Common myeloid progenitor, CD34-positive (primary cell): ENCODE data around the gene LMO2. TPM values are rescaled to one million over a fixed set of nuclear protein-coding genes. Genes with fewer than 3 reads are reported as not detected.

ENCODE experiments used
- CTCF ChIA-PET: fragments of 350-600 bp; sonication (Branson Sonifier 250); formaldehyde crosslinking; loops from one replicate; lab custom pipeline; 2021; ENCODE audit warnings: antibody characterized with exemption; lab: Charles Lee
- POLR2A ChIA-PET: fragments of 350-600 bp; sonication (Branson Sonifier 250); formaldehyde crosslinking; loops from one replicate; lab custom pipeline; 2021; ENCODE audit warnings: antibody characterized with exemption; lab: Charles Lee
- DNase-seq, 3 donors: peaks; one replicate each; pipeline versions ENCODE4 v3.0.0 to v3.0.0-alpha.2; 2013
- H3K27ac ChIP-seq, 2 experiments: 1 replicate in 1 of 2; 2 replicates in 1 of 2; pipeline ENCODE4 v1.7.0; 2013; ENCODE audit warnings: inconsistent platforms in 2 of 2, low read length in 2 of 2, mild to moderate bottlenecking in 2 of 2, low read depth in 1 of 2, moderate library complexity in 1 of 2; ENCODE audit not compliant: severe bottlenecking in 2 of 2, insufficient read depth in 1 of 2, poor library complexity in 1 of 2
- H3K27me3 ChIP-seq, 5 experiments: replicated peaks in 2 of 5; 1 replicate in 3 of 5; 2 replicates in 2 of 5; pipeline versions ENCODE4 v1.6.1 to v1.7.0; 2013; ENCODE audit warnings: low read length in 4 of 5, mild to moderate bottlenecking in 2 of 5, moderate library complexity in 2 of 5, inconsistent platforms in 1 of 5; ENCODE audit not compliant: insufficient read depth in 5 of 5, control insufficient read depth in 4 of 5
- H3K36me3 ChIP-seq, 4 experiments: 1 replicate in 2 of 4; 2 replicates in 2 of 4; pipeline versions ENCODE4 v1.6.1 to v1.7.0; 2013; ENCODE audit warnings: low read length in 3 of 4, control low read depth in 1 of 4, mild to moderate bottlenecking in 1 of 4; ENCODE audit not compliant: control insufficient read depth in 4 of 4, insufficient read depth in 4 of 4
- H3K4me1 ChIP-seq, 4 experiments: 1 replicate in 3 of 4; 2 replicates in 1 of 4; pipeline versions ENCODE4 v1.6.1 to v1.7.1; 2013; ENCODE audit warnings: low read length in 3 of 4, mild to moderate bottlenecking in 3 of 4, control low read depth in 1 of 4, inconsistent platforms in 1 of 4, moderate library complexity in 1 of 4; ENCODE audit not compliant: control insufficient read depth in 4 of 4, insufficient read depth in 4 of 4; ENCODE audit errors: control extremely low read depth in 1 of 4
- H3K4me3 ChIP-seq, 7 experiments: 1 replicate in 4 of 7; 2 replicates in 3 of 7; pipeline versions ENCODE4 v1.5.1 to v1.7.0; 2013; ENCODE audit warnings: mild to moderate bottlenecking in 7 of 7, low read length in 6 of 7, moderate library complexity in 6 of 7, inconsistent platforms in 2 of 7, low read depth in 2 of 7, control low read depth in 1 of 7; ENCODE audit not compliant: insufficient read depth in 4 of 7, control insufficient read depth in 1 of 7; ENCODE audit errors: extremely low read depth in 1 of 7
- H3K9me3 ChIP-seq, 5 experiments: 1 replicate in 4 of 5; 2 replicates in 1 of 5; pipeline versions ENCODE4 v1.6.1 to v1.7.1; 2013; ENCODE audit warnings: low read length in 4 of 5, mild to moderate bottlenecking in 2 of 5, inconsistent platforms in 1 of 5, low read depth in 1 of 5, moderate library complexity in 1 of 5; ENCODE audit not compliant: control insufficient read depth in 4 of 5, insufficient read depth in 2 of 5; ENCODE audit errors: control extremely low read depth in 1 of 5
- WGBS: methylation state at CpG from one replicate; pipeline ENCODE4 v1.1.5; 2013; ENCODE audit not compliant: insufficient coverage; 5-methylcytosine and 5-hydroxymethylcytosine counted together
- polyA plus RNA-seq: library from polyadenylated mRNA; unstranded; fragments of 120-200 nt; gene quantifications from one replicate; pipeline ENCODE4 v1.2.1, GENCODE V29; 2013

LMO2 gene
- 229 TPM for polyA plus RNA-seq

DNA sequence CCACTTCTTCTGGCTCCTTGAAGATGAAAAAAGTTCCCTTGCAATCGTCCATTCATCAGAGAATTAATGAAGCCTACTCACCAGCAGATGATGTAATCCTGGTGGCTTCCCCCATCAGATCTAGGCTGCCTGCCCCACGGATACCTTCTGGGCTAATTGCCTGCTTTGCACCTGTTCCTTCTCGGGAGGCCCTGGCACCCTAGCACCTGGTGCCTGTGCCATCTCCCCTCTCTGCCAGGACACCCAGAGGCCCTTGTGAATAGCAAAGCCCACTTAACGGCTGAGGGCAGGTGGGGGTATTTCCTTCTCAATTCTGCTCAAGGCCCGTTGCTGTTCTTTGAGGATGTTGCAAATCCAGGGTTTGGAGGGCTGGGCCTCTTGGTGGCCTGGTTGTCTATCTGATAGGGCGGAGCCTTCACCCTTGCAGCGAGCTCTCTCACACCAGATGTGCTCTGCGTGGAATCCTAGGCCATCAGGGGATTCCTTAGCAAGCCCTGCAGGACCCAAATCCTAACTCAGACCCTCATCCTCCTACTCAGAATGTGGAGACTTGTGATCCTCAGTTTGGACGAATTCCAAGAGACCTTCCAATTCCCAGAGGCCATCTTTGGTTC lies at the start of gene LMO2:
Gene LMO2, minus strand, starts transcription at position 363 of the 614 bp plus-strand sequence. CDS start 22,360 bp downstream, outside the sequence.
- H3K27ac ChIP-seq: peak within 1 kb of the TSS; percentile 83 to 91
- CTCF ChIA-PET: interaction anchor here (0.9 to 8.1 kb wide), 15 partner anchors 11 to 79 kb away, joined by 3 to 82 read pairs (median 6); no protein-coding TSS in a partner anchor
- H3K4me1 ChIP-seq: peaks cover 48 to 100% (median 87%) of the 10 kb centered on the region in 4 experiments

DNA sequence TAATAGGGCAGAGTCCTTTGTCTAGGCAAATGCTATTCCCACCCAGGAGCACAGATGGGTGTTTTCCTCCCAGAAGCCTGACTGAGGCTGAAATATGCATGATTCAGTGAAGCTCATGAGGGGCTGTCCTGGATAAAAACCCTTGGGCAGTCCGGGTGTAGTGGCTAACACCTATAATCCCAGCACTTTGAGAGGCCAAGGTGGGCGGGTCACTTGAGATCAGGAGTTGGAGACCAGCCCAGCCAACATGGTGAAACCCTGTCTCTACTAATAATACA lies 48.6 kb upstream of the LMO2 start:
- 90% methylated on average over 2 of the region's 2 CpGs for WGBS
- ChIA-PET CTCF (interaction anchor here (1.0 to 1.4 kb wide), 4 partner anchors 14 to 73 kb away, joined by 3 read pairs; no protein-coding TSS in a partner anchor), POLR2A (no interaction called here)

More for the DNA sequence above, at the start of gene LMO2:
- Histone ChIP-seq H3K4me3 (peak within 1 kb of the TSS; percentile 41 to 85 (median 67)), H3K9me3 (no peaks in the 10 kb centered on the region), H3K27me3 (no peaks in the 10 kb centered on the region), H3K36me3 (peaks cover 2 to 23% (median 6%) of the 10 kb centered on the region in 4 experiments)
- POLR2A ChIA-PET: interaction anchor here (0.7 to 3.3 kb wide), 8 partner anchors 10 to 79 kb away, joined by 3 to 18 read pairs (median 4); no protein-coding TSS in a partner anchor
- 0% methylated on average over 9 of the region's 9 CpGs for WGBS
- peak in 2 of 3 donors; percentile 79 to 86 for DNase-seq

DNA sequence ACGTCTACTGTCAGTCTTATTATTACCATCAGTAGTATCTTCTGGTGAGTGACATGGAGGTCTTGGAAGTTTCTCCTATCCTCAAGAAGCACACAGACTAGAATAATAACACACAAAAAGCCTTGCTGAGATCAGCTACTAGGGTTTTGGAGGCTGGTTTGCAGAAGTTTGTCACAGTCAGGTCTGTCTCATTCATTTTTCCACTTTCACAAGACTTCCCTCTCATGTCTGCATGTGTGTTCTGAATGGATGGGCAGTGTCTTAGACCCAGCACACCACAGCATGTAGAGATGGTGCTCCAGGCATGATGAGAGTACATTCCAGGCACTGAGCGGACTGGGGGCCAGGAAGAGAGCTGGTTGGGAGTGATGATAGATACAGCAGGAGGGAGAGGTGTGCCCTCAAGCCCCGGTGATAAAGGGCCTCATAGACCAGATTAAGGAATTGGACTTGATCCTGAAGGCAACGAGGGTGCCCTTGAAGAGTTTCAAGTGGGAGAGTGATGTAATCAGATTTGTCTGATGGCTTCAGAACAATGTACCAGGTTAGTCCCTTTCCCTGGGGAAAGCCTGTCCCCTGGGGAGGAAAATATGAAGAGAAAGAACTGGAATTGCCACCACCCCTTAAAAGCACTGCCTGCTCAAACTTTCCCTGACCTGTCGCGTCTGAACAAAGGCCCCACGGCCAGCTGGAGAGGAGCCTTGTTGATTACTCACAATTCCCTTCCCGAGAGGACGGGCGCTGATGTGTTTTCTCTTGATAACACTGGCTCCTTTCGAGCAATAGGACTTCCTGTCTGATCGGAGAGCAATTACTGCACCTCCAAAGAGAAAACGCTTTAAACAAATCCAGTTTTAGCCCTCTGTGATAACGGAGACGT lies 45.1 kb upstream of the LMO2 start:
- POLR2A ChIA-PET: interaction anchor here (1.0 kb wide), 1 partner anchor 42 kb away, joined by 5 read pairs; no protein-coding TSS in a partner anchor
- H3K9me3 ChIP-seq: peaks cover 0 to 8% (median 0%) of the 10 kb centered on the region in 5 experiments
- DNase-seq: peak in 2 of 3 donors; percentile 56 to 68
- H3K36me3 ChIP-seq: no peaks in the 10 kb centered on the region
- H3K4me3 ChIP-seq: peak overlapping the region in 3 of 7 experiments; percentile 5 to 27 (median 6)
- WGBS: 18% methylated on average over 14 of the region's 15 CpGs
- peak overlapping the region in 1 of 2 experiments; percentile 63 for H3K27ac ChIP-seq
- H3K4me1 ChIP-seq: peaks cover 12 to 66% (median 58%) of the 10 kb centered on the region in 4 experiments
- no peaks in the 10 kb centered on the region for H3K27me3 ChIP-seq
- CTCF ChIA-PET: interaction anchor here (0.7 to 5.5 kb wide), 8 partner anchors 9 to 80 kb away, joined by 3 to 34 read pairs (median 4); no protein-coding TSS in a partner anchor

More for the DNA sequence above, 48.6 kb upstream of the LMO2 start:
- Histone ChIP-seq H3K27ac (no peak overlapping the region), H3K4me3 (no peak overlapping the region), H3K27me3 (no peaks in the 10 kb centered on the region), H3K9me3 (no peaks in the 10 kb centered on the region), H3K36me3 (no peaks in the 10 kb centered on the region), H3K4me1 (peaks cover 7 to 41% (median 31%) of the 10 kb centered on the region in 4 experiments)
- no peak for DNase-seq

DNA sequence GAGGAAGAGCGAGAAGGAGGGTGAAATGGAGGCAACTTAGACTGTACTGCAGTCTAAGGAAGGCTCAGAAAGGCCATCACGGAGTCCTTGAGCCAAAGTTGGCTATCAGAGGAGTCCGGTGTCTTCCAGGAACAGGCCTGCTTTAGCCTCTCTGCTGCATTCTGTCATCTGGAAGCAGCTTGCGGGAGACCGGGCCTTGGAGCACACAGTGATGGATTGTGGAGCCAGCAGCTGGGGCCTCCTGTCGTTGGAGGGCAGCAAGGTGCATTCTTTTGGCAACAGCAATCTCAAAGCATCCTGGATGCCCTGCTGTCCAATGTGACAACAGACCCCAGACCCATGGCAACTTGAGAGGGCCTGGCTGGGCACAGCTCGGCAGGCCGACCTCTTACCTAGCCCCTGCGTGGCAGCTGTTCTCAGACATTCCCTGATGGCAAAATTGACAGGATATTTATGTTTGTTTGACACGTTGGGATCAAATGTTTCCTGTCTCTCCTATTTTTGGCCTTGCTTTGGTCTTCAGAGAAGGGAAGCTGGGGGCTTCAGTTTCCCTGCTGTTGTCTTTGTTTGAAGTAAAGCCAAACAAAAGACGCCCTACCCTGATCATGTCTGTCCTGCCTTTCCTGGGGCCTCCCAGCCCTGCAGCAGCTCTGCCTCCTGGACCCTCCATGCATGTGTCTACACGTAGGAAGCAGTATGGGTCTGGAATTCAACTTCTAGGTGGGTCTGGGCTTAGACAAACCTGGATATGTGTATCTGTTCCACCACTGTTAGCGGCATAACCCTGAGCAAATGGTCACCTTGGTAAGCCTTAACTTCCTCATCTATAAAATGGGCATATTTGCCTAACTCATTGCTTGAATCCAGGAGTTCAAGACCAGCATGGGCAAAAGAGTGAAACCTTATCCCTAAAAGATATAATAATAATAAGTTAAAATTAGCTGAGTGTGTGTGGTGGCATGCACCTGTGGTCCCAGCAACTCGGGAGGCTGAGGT lies 43.9 kb upstream of the LMO2 start:
- peak in 1 of 3 donors; percentile 22 for DNase-seq
- WGBS: 68% methylated on average over 13 of the region's 14 CpGs
- no peaks in the 10 kb centered on the region for H3K36me3 ChIP-seq
- H3K9me3 ChIP-seq: peaks cover 0 to 18% (median 0%) of the 10 kb centered on the region in 5 experiments
- ChIA-PET CTCF (interaction anchor here (0.6 to 5.5 kb wide), 18 partner anchors 8 to 1278 kb away, joined by 3 to 34 read pairs (median 5); partner anchors contain the start of gene LMO2), POLR2A (no interaction called here)
- H3K4me3 ChIP-seq: no peak overlapping the region
- peaks cover 20 to 70% (median 59%) of the 10 kb centered on the region in 4 experiments for H3K4me1 ChIP-seq
- H3K27ac ChIP-seq: peak overlapping the region in 1 of 2 experiments; percentile 1
- no peaks in the 10 kb centered on the region for H3K27me3 ChIP-seq

DNA sequence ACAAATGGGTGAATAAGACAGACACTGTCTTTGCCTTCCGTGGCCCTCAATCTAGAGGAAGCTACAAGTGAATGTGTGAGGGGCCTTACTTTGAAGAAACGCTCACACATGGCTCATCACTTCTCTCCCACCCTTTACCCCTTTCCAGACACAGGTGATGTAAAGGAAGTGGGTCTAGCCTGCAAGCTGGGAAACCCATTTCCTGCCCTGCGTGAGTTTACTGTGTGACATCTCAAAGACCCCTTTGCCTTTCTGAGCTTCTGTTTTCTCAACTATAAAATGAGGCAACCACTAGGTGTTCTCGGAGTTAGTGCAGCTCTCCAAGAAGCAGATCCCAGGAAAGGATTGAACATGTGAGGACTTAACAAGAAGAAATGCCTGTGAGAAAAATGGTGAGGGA lies 43.1 kb upstream of the LMO2 start:
- Histone ChIP-seq H3K27me3 (no peaks in the 10 kb centered on the region), H3K9me3 (peaks cover 0 to 18% (median 0%) of the 10 kb centered on the region in 5 experiments), H3K4me1 (peaks cover 24 to 77% (median 66%) of the 10 kb centered on the region in 4 experiments), H3K27ac (peak overlapping the region in 1 of 2 experiments; percentile 95), H3K36me3 (no peaks in the 10 kb centered on the region), H3K4me3 (peak overlapping the region in 1 of 7 experiments; percentile 13)
- no peak for DNase-seq
- ChIA-PET POLR2A (no interaction called here), CTCF (interaction anchor here (0.6 to 5.5 kb wide), 15 partner anchors 9 to 1279 kb away, joined by 3 to 34 read pairs (median 5); partner anchors contain the start of gene LMO2)
- 100% methylated on average over 2 of the region's 4 CpGs for WGBS

DNA sequence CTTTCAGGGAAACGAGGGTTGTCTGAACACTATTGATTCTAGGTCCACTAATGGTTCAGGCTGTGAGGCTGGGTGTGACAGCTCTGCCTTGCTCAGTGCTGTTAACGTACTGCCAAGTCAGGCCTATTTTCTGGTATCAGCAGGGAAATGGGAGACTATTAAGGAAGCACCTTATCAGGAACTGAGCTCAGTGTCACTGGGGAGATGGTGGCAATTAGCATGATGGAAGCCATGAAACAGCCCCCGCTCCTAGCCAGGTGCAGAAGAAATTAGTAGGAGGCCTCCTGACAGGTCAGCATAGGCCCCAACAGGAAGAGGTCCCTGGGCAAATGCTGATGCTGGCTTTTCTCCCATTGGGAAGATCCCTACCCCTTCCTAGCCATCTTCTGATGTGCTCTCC lies 42.6 kb upstream of the LMO2 start:
- Histone ChIP-seq H3K27ac (peak overlapping the region in 1 of 2 experiments; percentile 95), H3K36me3 (no peaks in the 10 kb centered on the region), H3K4me3 (peak overlapping the region in 2 of 7 experiments; percentile 2 to 13), H3K4me1 (peaks cover 24 to 83% (median 72%) of the 10 kb centered on the region in 4 experiments), H3K9me3 (peaks cover 0 to 18% (median 0%) of the 10 kb centered on the region in 5 experiments), H3K27me3 (no peaks in the 10 kb centered on the region)
- ChIA-PET POLR2A (no interaction called here), CTCF (interaction anchor here (0.6 to 5.5 kb wide), 16 partner anchors 8 to 327 kb away, joined by 3 to 34 read pairs (median 5); partner anchors contain the start of gene LMO2)
- DNase-seq: no peak
- 66% methylated on average over 3 of the region's 3 CpGs for WGBS
